Upper lobe of left lung (tissue), 6 donors: Measurements from ENCODE around the gene CRTC1. TPM values are rescaled to one million over a fixed set of nuclear protein-coding genes. Genes with fewer than 3 reads are reported as not detected.

ENCODE experiments used
- ATAC-seq, 2 donors: fragments of 200-7000 bp; cut with Tn5 transposase; one replicate each; pipeline ENCODE4 v1.9.1; 2022; ENCODE audit warnings: mild to moderate bottlenecking in 2 of 2, moderate library complexity in 2 of 2; ENCODE audit not compliant: low FRiP score in 2 of 2
- DNase-seq, 2 donors: peaks; one replicate each; pipeline ENCODE4 v3.0.0-alpha.2; 2019 to 2020
- H3K27ac ChIP-seq, 4 donors: fragments of 200-600 bp; sonication (generic); one replicate each; pipeline ENCODE4 v1.5.1; 2016 to 2019
- H3K27me3 ChIP-seq, 4 donors: fragments of 200-600 bp; sonication (generic); one replicate each; pipeline ENCODE4 v1.5.1; 2017 to 2019
- H3K36me3 ChIP-seq, 4 donors: fragments of 200-600 bp; sonication (generic); one replicate each; pipeline ENCODE4 v1.5.1; 2016 to 2019
- H3K4me1 ChIP-seq, 4 donors: fragments of 200-600 bp; sonication (generic); one replicate each; pipeline ENCODE4 v1.5.1; 2018 to 2019
- H3K4me3 ChIP-seq, 4 donors: fragments of 200-600 bp; sonication (generic); one replicate each; pipeline ENCODE4 v1.5.1; 2017 to 2019; ENCODE audit warnings: mild to moderate bottlenecking in 2 of 4, moderate library complexity in 1 of 4
- H3K9me3 ChIP-seq, 4 donors: fragments of 200-600 bp; sonication (generic); one replicate each; pipeline ENCODE4 v1.5.1; 2018 to 2019
- EP300 ChIP-seq, 4 donors: sonication (generic); formaldehyde crosslinking; IDR thresholded peaks; one replicate each; pipeline ENCODE4 v1.5.1; 2017; ENCODE audit warnings: antibody characterized with exemption in 4 of 4, control low read depth in 2 of 4
- POLR2A ChIP-seq, 4 donors: fragments of 450-650 bp; IDR thresholded peaks; one replicate each; pipeline ENCODE4 v1.5.1; 2016 to 2017; ENCODE audit warnings: antibody characterized with exemption in 4 of 4, mild to moderate bottlenecking in 2 of 4
- POLR2AphosphoS5 ChIP-seq, 2 donors: sonication (generic); formaldehyde crosslinking; IDR thresholded peaks; one replicate each; pipeline ENCODE4 v1.5.1; 2017; ENCODE audit warnings: antibody characterized with exemption in 2 of 2
- WGBS, 2 donors: methylation state at CpG; one replicate each; pipeline ENCODE4 v1.1.5; 2017 to 2018; 5-methylcytosine and 5-hydroxymethylcytosine counted together
- total RNA-seq, 6 donors: library from RNA; depleted of rRNA in 4 of 6; stranded (reverse); fragments of >200 nt in 4 of 6; gene quantifications; one replicate each; pipeline versions ENCODE4 v1.1.0 to v1.2.1, GENCODE V29; 2016 to 2021
- TF ChIP-seq, protein P1 (sequence below), 6 experiments: fragments of 450-650 bp in 4 of 6; fragments of 200-600 bp in 2 of 6; sonication (generic) in 2 of 6; IDR thresholded peaks; one replicate each; pipeline ENCODE4 v1.5.1; 2016 to 2019; ENCODE audit warnings: antibody characterized with exemption in 6 of 6
- donor health status: DM: no; HTN: no; CAD: no; lungs with moderate emphysema.
- donor health status: DM: no; HTN: yes; CAD: no; lungs with severe emphysema.

CRTC1 gene
- total RNA-seq, 6 donors from 2014 or later, result 5.9 to 27.2 (median 15.6) TPM

- Histone ChIP-seq H3K27me3 (no peaks in the 10 kb centered on the region), H3K36me3 (no peaks in the 10 kb centered on the region), H3K4me3 (no peak overlapping the region), H3K27ac (no peak overlapping the region), H3K4me1 (peaks cover 22 to 29% (median 26%) of the 10 kb centered on the region in 4 donors), H3K9me3 (no peaks in the 10 kb centered on the region)
- WGBS, 2 donors, result 77 to 87% methylated on average over 9 to 13 of the region's 13 CpGs
- DNase-seq (no peak), ATAC-seq (no peak)
- TF ChIP-seq, protein P1, sequence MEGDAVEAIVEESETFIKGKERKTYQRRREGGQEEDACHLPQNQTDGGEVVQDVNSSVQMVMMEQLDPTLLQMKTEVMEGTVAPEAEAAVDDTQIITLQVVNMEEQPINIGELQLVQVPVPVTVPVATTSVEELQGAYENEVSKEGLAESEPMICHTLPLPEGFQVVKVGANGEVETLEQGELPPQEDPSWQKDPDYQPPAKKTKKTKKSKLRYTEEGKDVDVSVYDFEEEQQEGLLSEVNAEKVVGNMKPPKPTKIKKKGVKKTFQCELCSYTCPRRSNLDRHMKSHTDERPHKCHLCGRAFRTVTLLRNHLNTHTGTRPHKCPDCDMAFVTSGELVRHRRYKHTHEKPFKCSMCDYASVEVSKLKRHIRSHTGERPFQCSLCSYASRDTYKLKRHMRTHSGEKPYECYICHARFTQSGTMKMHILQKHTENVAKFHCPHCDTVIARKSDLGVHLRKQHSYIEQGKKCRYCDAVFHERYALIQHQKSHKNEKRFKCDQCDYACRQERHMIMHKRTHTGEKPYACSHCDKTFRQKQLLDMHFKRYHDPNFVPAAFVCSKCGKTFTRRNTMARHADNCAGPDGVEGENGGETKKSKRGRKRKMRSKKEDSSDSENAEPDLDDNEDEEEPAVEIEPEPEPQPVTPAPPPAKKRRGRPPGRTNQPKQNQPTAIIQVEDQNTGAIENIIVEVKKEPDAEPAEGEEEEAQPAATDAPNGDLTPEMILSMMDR (IDR thresholded peaks at IDR 0.05), result no peak
- TF ChIP-seq POLR2AphosphoS5 (IDR thresholded peaks at IDR 0.05) (no peak), EP300 (IDR thresholded peaks at IDR 0.05) (no peak), POLR2A (IDR thresholded peaks at IDR 0.05) (no peak)
Measured at GRCh38 chr19:18645035-18645511, 38.4 kb upstream of the CRTC1 start.

GRCh38 chr19:18646535-18647370 is 36.7 kb upstream of the CRTC1 start:
- Histone ChIP-seq H3K27me3 (no peaks in the 10 kb centered on the region), H3K36me3 (no peaks in the 10 kb centered on the region), H3K4me1 (peaks cover 25 to 34% (median 33%) of the 10 kb centered on the region in 4 donors), H3K9me3 (no peaks in the 10 kb centered on the region), H3K4me3 (no peak overlapping the region), H3K27ac (no peak overlapping the region)
- ATAC-seq (no peak), DNase-seq (no peak)
- WGBS, 2 donors, result 84 to 85% methylated on average over 29 of the region's 34 CpGs
- TF ChIP-seq, protein P1 (IDR thresholded peaks at IDR 0.05), result no peak
- no peak for TF ChIP-seq EP300 (IDR thresholded peaks at IDR 0.05)
- no peak for TF ChIP-seq POLR2AphosphoS5 (IDR thresholded peaks at IDR 0.05)
- TF ChIP-seq POLR2A (IDR thresholded peaks at IDR 0.05), result no peak

DNA sequence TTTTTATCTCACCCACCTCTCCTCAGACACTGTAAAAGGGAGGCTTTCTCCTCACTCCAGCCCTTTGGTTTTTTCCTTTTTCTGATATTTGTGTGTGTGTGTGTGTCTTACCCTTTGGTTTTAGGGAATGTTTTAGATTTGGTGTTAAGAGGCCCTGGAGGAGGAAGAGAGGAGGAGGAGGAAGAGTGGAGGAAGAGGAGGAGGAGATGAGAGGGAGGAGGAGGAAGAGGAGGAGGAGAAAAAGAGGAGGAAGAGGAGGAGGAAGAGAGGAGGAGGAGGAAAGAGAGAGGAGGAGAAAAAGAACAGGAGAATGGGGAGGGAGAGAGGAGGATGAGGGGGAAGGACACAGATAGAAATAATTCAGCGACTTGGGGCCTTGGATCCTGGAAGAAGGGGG is 36.1 kb upstream of the CRTC1 start:
- ATAC-seq (no peak), DNase-seq (no peak)
- TF ChIP-seq, protein P1 (IDR thresholded peaks at IDR 0.05), result no peak
- TF ChIP-seq POLR2A (IDR thresholded peaks at IDR 0.05), result no peak
- no peak for TF ChIP-seq POLR2AphosphoS5 (IDR thresholded peaks at IDR 0.05)
- no peak for TF ChIP-seq EP300 (IDR thresholded peaks at IDR 0.05)
- Histone ChIP-seq H3K36me3 (no peaks in the 10 kb centered on the region), H3K9me3 (no peaks in the 10 kb centered on the region), H3K27me3 (no peaks in the 10 kb centered on the region), H3K4me3 (no peak overlapping the region), H3K4me1 (peaks cover 25 to 34% (median 33%) of the 10 kb centered on the region in 4 donors), H3K27ac (no peak overlapping the region)
- 91 to 93% methylated on average over 1 of the region's 1 CpG for WGBS, 2 donors

DNA sequence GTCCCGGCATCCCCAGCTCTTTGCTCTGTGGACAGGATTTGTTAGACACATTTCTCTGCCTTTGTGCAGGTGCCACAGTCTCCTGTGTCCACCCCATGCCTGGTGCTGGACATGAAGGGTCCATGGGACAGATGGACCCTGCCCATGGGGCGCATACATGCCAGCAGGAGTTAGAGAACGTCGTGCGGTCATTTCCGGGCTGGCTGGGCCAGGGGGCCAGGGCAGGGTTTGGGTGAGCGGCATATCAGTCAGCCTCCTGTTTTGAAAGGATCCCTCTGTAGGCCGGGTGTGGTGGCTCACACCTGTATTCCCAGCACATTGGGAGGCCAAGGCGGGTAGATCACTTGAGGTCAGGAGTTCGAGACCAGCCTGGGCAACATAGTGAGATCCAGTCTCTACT is 35.7 kb upstream of the CRTC1 start:
- ATAC-seq (no peak), DNase-seq (no peak)
- Histone ChIP-seq H3K4me1 (peaks cover 25 to 34% (median 33%) of the 10 kb centered on the region in 4 donors), H3K36me3 (no peaks in the 10 kb centered on the region), H3K27me3 (no peaks in the 10 kb centered on the region), H3K9me3 (no peaks in the 10 kb centered on the region), H3K4me3 (no peak overlapping the region), H3K27ac (no peak overlapping the region)
- no peak for TF ChIP-seq POLR2AphosphoS5 (IDR thresholded peaks at IDR 0.05)
- no peak for TF ChIP-seq POLR2A (IDR thresholded peaks at IDR 0.05)
- no peak for TF ChIP-seq EP300 (IDR thresholded peaks at IDR 0.05)
- WGBS, 2 donors, result 94 to 96% methylated on average over 9 of the region's 10 CpGs

DNA sequence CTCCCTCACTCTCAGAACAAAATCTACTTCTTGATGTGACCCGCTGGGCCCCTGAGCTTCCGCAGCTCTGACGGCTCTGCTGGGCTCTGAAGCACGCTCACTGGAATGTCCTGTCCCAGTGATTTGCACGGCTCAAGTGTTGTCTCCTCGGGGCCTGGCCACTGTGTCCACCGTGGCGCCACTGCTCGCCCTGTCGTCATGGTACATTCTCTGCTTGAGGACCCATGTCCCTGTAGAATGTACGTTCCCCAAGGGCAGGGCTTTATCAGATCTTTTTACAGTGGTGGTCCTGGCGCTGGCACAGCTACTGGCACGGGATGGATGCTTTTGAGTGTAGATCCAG is 34.5 kb upstream of the CRTC1 start:
- peak overlapping the region in 2 of 4 donors; percentile 11 to 15 for H3K4me3 ChIP-seq
- WGBS, 2 donors, result 72 to 75% methylated on average over 12 to 13 of the region's 13 CpGs
- peaks cover 25 to 34% (median 33%) of the 10 kb centered on the region in 4 donors for H3K4me1 ChIP-seq
- no peaks in the 10 kb centered on the region for H3K36me3 ChIP-seq
- no peak for DNase-seq
- no peaks in the 10 kb centered on the region for H3K9me3 ChIP-seq
- no peak for ATAC-seq
- H3K27me3 ChIP-seq, result no peaks in the 10 kb centered on the region
- TF ChIP-seq POLR2AphosphoS5 (IDR thresholded peaks at IDR 0.05) (peak in 1 of 2 donors; percentile 6), EP300 (IDR thresholded peaks at IDR 0.05) (no peak)
- peak overlapping the region; percentile 71 to 85 (median 80) for H3K27ac ChIP-seq
